Neural progenitor cell (in vitro differentiated cells): ENCODE results near the gene GPS1.

Source experiments
- EZH2 ChIP-seq: fragments of 200-600 bp; sonication (generic); IDR thresholded peaks from 2 replicates; pipeline ENCODE4 v1.6.1; 2017; ENCODE audit warnings: antibody characterized with exemption, mild to moderate bottlenecking, moderate library complexity
- TF ChIP-seq, protein P1 (sequence below): fragments of 200-600 bp; sonication (generic); IDR thresholded peaks from 2 replicates; pipeline ENCODE4 v1.5.1; 2017; ENCODE audit warnings: antibody characterized with exemption, mild to moderate bottlenecking

DNA sequence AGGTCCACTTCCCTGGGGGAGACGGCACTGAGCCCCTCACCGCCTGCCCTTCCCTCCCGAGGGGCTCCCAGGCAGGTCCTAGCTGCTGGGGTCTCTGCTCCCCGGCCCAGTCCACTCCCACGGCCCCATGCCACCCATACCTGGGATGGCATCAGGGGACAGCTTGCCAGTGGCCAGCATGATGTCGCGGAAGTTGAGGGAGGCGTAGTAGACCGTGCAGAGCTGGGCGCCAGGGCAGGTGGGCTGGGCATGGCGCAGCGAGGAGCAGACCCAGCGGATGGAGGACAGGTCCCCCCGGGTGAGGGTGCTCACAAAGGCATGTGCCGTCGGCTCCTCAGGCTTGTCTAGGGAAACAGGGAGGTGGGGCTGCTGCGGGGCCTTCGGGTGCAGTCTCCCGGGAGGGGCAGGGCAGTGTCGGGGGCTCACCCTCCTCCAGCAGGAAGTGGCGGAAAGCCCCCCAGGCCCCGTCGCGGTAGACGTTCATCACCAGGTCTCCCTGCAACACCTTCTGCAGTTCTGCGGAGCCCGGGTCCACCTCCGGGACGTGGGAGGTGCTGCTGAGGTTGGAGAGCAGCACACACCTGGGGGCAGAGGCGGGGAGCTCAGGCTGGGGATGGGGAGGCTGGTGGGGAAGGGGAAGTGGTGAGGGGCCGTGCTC is 32.8 kb downstream of the GPS1 start:
- TF ChIP-seq EZH2 = no peak
- TF ChIP-seq, protein P1, sequence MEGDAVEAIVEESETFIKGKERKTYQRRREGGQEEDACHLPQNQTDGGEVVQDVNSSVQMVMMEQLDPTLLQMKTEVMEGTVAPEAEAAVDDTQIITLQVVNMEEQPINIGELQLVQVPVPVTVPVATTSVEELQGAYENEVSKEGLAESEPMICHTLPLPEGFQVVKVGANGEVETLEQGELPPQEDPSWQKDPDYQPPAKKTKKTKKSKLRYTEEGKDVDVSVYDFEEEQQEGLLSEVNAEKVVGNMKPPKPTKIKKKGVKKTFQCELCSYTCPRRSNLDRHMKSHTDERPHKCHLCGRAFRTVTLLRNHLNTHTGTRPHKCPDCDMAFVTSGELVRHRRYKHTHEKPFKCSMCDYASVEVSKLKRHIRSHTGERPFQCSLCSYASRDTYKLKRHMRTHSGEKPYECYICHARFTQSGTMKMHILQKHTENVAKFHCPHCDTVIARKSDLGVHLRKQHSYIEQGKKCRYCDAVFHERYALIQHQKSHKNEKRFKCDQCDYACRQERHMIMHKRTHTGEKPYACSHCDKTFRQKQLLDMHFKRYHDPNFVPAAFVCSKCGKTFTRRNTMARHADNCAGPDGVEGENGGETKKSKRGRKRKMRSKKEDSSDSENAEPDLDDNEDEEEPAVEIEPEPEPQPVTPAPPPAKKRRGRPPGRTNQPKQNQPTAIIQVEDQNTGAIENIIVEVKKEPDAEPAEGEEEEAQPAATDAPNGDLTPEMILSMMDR = no peak
